Right lobe of liver (tissue), 4 donors: ENCODE measurements around the gene TRPM6.

ENCODE experiments used
- POLR2A ChIP-seq: fragments of 450-650 bp; IDR thresholded peaks from one replicate; pipeline ENCODE4 v1.6.1; 2017; ENCODE audit warnings: antibody characterized with exemption, mild to moderate bottlenecking
- TF ChIP-seq, protein P1 (sequence below), 4 donors: fragments of 200-600 bp in 3 of 4; fragments of 450-650 bp in 1 of 4; IDR thresholded peaks; one replicate each; pipeline versions ENCODE4 v1.5.1 to v1.8.0; 2016 to 2022; ENCODE audit warnings: antibody characterized with exemption in 4 of 4, mild to moderate bottlenecking in 2 of 4
- donor health status: DM: no; HTN: no; CAD: no.
- donor health status: DM: no; HTN: no; CAD: no.
- donor health status: DM: no; HTN: yes; CAD: no.

DNA sequence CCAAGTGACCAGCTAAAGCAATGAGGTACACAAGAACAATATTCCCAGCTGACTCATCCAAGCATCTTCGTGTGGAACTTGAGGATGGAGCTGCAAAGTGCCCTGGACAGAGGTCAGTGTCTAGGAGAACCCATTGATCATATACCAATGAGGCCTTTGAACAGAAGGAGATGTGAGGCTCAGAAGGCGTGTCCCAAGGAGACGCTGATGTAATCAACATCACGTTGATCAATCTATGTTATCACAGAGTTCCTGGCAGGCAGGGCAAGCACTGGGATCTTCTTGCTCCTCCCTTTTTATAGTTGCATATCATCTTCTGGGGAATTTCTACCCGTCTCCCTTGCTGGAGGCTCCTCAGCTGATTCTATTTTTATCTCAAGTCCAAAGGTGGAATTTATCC lies 163.4 kb downstream of the TRPM6 start:
- TF ChIP-seq, protein P1, sequence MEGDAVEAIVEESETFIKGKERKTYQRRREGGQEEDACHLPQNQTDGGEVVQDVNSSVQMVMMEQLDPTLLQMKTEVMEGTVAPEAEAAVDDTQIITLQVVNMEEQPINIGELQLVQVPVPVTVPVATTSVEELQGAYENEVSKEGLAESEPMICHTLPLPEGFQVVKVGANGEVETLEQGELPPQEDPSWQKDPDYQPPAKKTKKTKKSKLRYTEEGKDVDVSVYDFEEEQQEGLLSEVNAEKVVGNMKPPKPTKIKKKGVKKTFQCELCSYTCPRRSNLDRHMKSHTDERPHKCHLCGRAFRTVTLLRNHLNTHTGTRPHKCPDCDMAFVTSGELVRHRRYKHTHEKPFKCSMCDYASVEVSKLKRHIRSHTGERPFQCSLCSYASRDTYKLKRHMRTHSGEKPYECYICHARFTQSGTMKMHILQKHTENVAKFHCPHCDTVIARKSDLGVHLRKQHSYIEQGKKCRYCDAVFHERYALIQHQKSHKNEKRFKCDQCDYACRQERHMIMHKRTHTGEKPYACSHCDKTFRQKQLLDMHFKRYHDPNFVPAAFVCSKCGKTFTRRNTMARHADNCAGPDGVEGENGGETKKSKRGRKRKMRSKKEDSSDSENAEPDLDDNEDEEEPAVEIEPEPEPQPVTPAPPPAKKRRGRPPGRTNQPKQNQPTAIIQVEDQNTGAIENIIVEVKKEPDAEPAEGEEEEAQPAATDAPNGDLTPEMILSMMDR (IDR thresholded peaks at IDR 0.05): no peak
- no peak for TF ChIP-seq POLR2A
